Lung (tissue), 12 donors: ENCODE data around the gene TGFBRAP1. TPM values are rescaled to one million over a fixed set of nuclear protein-coding genes. Genes with fewer than 3 reads are reported as not detected.

Experiments
- ATAC-seq: fragments of 200-7000 bp; cut with Tn5 transposase; one replicate; pipeline ENCODE4 v1.9.1; 2020; ENCODE audit warnings: moderate number of reproducible peaks; ENCODE audit not compliant: insufficient read depth, low FRiP score
- DNase-seq, 3 donors: peaks; one replicate each; pipeline ENCODE4 v3.0.0-alpha.2; 2013 to 2017
- H3K27ac ChIP-seq, 2 donors: one replicate each; pipeline ENCODE4 v1.5.1; 2013; ENCODE audit warnings: mild to moderate bottlenecking in 2 of 2, moderate library complexity in 2 of 2, control low read depth in 1 of 2, inconsistent platforms in 1 of 2, low read depth in 1 of 2, low read length in 1 of 2
- H3K27me3 ChIP-seq, 3 donors: one replicate each; pipeline ENCODE4 v1.5.1; 2013; ENCODE audit warnings: low read length in 2 of 3; ENCODE audit not compliant: control insufficient read depth in 3 of 3, insufficient read depth in 3 of 3
- H3K36me3 ChIP-seq, 4 donors: one replicate each; pipeline ENCODE4 v1.5.1; 2013; ENCODE audit warnings: low read length in 4 of 4, mild to moderate bottlenecking in 1 of 4, moderate library complexity in 1 of 4; ENCODE audit not compliant: control insufficient read depth in 4 of 4, insufficient read depth in 4 of 4
- H3K4me1 ChIP-seq, 5 donors: one replicate each; pipeline ENCODE4 v1.5.1; 2013; ENCODE audit warnings: low read length in 5 of 5, mild to moderate bottlenecking in 2 of 5, moderate library complexity in 1 of 5; ENCODE audit not compliant: control insufficient read depth in 5 of 5, insufficient read depth in 5 of 5
- H3K4me3 ChIP-seq: one replicate; pipeline ENCODE4 v1.5.1; 2013; ENCODE audit warnings: mild to moderate bottlenecking, control low read depth, moderate library complexity
- H3K9ac ChIP-seq, 2 donors: one replicate each; pipeline ENCODE4 v1.5.1; 2013; ENCODE audit warnings: low read length in 2 of 2, control low read depth in 1 of 2; ENCODE audit not compliant: insufficient read depth in 1 of 2
- H3K9me3 ChIP-seq, 4 donors: one replicate each; pipeline ENCODE4 v1.5.1; 2013; ENCODE audit warnings: low read length in 3 of 4, mild to moderate bottlenecking in 1 of 4, moderate library complexity in 1 of 4; ENCODE audit not compliant: control insufficient read depth in 4 of 4, insufficient read depth in 3 of 4
- CTCF ChIP-seq: IDR thresholded peaks from 2 replicates; pipeline ENCODE4 v1.5.1; 2012; ENCODE audit warnings: mild to moderate bottlenecking; ENCODE audit errors: control extremely low read depth, extremely low read depth
- WGBS, 2 donors: extraction: QIAGEN DNeasy Blood & Tissue Kit; methylation state at CpG; one replicate each; pipeline ENCODE4 v1.1.7; 2013; 5-methylcytosine and 5-hydroxymethylcytosine counted together
- polyA plus RNA-seq, 2 donors: library from polyadenylated mRNA; stranded (reverse); fragments of 200-250 nt; gene quantifications; one replicate each; pipeline ENCODE4 v1.2.1, GENCODE V29; 2013
- total RNA-seq, 2 donors: library from RNA; depleted of rRNA in 1 of 2; stranded (reverse); fragments of >200 nt in 1 of 2; gene quantifications; one replicate each; pipeline ENCODE4 v1.2.1, GENCODE V29; 2014 to 2021
- donor health status: control.
- donor health status: control.
- donor health status: Bipolar disorder and iron deficiency.
- donor health status: healthy.
- donor health status: DM: yes; HTN: yes; CAD: no.

TGFBRAP1 gene
- total and polyA plus RNA-seq, 4 donors, result 4.0 to 19.7 (median 12.0) TPM

DNA sequence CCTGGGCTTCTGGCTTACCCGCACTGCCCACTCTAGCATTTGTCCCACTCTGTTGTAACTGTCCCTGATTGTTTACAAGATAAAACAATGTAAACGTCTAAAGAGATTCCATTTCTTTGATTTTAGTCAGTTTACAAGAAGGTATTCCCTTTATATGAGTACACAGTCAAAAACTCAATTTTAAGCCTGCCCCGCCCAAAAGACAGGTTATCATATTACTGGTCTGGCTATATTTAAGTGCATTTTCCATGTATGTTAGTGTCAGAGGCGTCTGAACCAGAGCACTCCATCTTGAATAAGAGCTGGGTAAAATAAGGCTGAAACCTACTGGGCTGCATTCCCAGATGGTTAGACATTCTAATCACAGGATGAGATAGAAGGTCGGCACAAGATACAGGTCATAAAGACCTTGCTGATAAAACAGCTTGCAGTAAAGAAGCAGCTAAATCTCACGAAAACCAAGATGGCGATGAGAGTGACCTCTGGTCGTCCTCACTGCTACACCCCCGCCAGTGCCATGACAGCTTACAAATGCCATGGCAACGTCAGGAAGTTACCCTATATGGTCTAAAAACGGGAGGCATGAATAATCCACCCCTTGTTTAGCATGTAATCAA lies 73.0 kb downstream of the TGFBRAP1 start:
- H3K4me3 ChIP-seq, result no peak overlapping the region
- no peaks in the 10 kb centered on the region for H3K4me1 ChIP-seq
- TF ChIP-seq CTCF, result no peak
- peaks cover 0 to 2% (median 0%) of the 10 kb centered on the region in 4 donors for H3K9me3 ChIP-seq
- DNase-seq (no peak), ATAC-seq (no peak)
- H3K27ac ChIP-seq, result no peak overlapping the region
- no peaks in the 10 kb centered on the region for H3K36me3 ChIP-seq
- 76 to 88% methylated on average over 11 of the region's 11 CpGs for WGBS, 2 donors
- H3K27me3 ChIP-seq, result peaks cover 0 to 36% (median 11%) of the 10 kb centered on the region in 3 donors
- no peak overlapping the region for H3K9ac ChIP-seq

DNA sequence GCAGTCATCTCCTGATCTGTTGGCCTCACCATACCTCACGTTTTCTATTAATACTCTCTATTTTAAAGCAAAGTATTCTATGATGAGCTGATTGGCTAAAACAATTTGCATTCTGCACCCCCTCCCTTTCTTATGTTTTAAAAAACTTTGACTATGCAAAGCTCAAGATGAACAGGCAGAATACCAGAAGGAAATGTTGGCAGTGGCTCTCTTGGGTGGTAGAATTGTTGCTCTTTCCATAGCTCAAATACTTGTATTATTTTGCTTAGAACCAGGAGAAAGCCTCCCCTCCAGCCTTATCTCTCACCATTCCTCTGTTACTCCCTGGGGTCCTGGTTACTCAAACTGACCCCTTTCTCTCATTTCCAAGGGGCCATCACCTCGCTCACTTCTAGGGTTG lies 73.6 kb downstream of the TGFBRAP1 start:
- WGBS, 2 donors, result 94 to 95% methylated on average over 2 of the region's 2 CpGs
- ATAC-seq (no peak), DNase-seq (no peak)
- no peak for TF ChIP-seq CTCF
- Histone ChIP-seq H3K4me1 (no peaks in the 10 kb centered on the region), H3K4me3 (no peak overlapping the region), H3K27me3 (peaks cover 0 to 34% (median 11%) of the 10 kb centered on the region in 3 donors), H3K27ac (no peak overlapping the region), H3K9me3 (peaks cover 0 to 2% (median 0%) of the 10 kb centered on the region in 4 donors), H3K9ac (no peak overlapping the region), H3K36me3 (no peaks in the 10 kb centered on the region)

DNA sequence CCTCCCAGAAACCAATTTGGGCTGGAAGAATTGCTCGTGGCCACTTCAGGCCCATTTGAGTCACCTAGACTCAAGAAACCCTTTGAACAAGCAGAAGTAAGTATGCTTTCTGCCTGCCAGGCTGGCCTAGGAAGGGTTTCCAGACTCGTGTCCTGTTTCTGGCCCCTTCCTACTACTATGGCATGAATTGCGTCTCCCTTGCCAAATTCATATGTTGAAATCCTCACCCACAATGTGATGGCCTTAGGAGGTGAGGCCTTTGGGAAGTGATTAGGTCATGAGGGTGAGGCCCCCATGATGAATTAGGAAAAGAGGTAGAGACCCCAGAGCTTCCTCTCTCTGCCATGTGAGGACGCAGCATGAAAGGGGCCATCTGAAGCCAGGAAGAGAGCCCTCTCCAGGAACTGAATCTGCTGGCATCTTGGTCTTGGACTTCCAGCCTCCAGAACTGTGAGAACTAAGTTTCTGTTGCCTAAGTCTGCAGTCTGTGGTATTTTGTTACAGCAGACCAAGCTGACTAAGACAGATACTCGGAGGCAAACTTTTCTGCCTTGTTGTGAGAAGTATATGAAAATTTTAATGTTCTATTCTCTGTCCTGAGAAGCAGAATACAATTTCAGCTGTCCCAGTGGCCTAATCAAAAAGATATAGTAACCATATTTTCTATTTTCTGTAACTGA lies 74.9 kb downstream of the TGFBRAP1 start:
- peaks cover 0 to 2% (median 0%) of the 10 kb centered on the region in 4 donors for H3K9me3 ChIP-seq
- H3K4me1 ChIP-seq, result no peaks in the 10 kb centered on the region
- H3K27me3 ChIP-seq, result peaks cover 0 to 29% (median 11%) of the 10 kb centered on the region in 3 donors
- H3K36me3 ChIP-seq, result no peaks in the 10 kb centered on the region
- DNase-seq, result no peak
- 50 to 76% methylated on average over 5 of the region's 5 CpGs for WGBS, 2 donors
- TF ChIP-seq CTCF, result no peak
- H3K27ac ChIP-seq, result no peak overlapping the region
- no peak for ATAC-seq
- H3K4me3 ChIP-seq, result no peak overlapping the region
- H3K9ac ChIP-seq, result no peak overlapping the region
